HG03571 (cell line): ENCODE measurements around the gene PTPN22.

Experiments
- ATAC-seq: cut with Tn5 transposase; IDR thresholded peaks from one replicate; pipeline ENCODE4 v1.9.1; 2021; ENCODE audit not compliant: unreplicated experiment

Gene PTPN22

DNA sequence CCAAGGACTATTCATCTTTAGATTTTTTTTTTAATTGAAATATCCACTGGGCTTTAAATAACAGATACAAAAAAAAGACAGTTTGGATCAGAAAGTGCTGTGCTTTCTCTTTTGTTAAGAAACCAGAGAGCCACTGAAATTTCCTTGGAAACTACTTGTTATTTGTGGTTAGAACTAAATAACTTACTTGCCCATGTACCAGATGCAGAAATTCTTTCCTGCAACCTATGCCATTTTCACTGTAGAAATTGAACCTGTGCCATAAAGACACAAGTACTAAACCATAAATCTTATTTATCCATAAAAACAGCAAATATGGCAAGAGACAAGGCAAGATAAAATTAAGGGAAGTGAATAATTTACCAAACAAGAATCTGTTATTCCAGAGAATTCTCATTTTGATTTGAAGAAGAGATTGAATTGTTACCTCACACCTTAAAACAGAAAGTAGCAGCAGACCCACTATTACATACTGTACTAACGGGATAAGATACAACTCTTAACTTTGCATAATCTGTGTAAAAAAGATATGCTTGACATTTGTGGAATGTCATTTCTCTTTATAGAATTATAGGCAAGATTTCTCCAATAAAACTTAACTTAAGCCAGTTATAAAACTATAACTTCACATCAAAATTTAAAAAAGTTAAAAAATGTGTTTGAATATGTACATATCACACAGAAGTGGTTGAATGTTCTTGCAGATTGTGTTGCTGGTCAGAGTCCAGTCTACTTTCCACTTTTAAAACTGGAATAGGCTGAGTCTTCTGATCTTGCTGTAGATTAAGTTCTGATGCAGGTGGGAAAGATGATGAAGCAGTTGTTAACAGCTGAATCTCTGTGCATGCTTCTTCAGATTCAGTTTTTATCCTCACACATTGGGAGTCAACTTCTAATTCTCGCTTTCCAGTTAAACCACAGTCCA is 105.9 kb downstream of the PTPN22 start:
- ATAC-seq = no peak
